HG03571 (cell line): ENCODE data around the gene BMP7.

ENCODE experiments used
- ATAC-seq: cut with Tn5 transposase; IDR thresholded peaks from one replicate; pipeline ENCODE4 v1.9.1; 2021; ENCODE audit not compliant: unreplicated experiment

BMP7 gene

GRCh38 chr20:57131601-57132391, 134.6 kb downstream of the BMP7 start:
- no peak for ATAC-seq

GRCh38 chr20:57131077-57131476, 135.4 kb downstream of the BMP7 start:
- no peak for ATAC-seq

GRCh38 chr20:57130160-57130772, 136.2 kb downstream of the BMP7 start:
- ATAC-seq = no peak

- ATAC-seq = no peak
These were observed 137.1 kb downstream of the BMP7 start for GRCh38 chr20:57129303-57129702.

- no peak for ATAC-seq
These were observed 138.2 kb downstream of the BMP7 start for GRCh38 chr20:57128044-57128757.

GRCh38 chr20:57126481-57127092, 139.9 kb downstream of the BMP7 start:
- no peak for ATAC-seq

GRCh38 chr20:57124800-57125517, 141.5 kb downstream of the BMP7 start:
- ATAC-seq = no peak

GRCh38 chr20:57124366-57124765, 142.1 kb downstream of the BMP7 start:
- no peak for ATAC-seq

GRCh38 chr20:57123504-57123903, 142.9 kb downstream of the BMP7 start:
- ATAC-seq = no peak

GRCh38 chr20:57122536-57123489, 143.6 kb downstream of the BMP7 start:
- no peak for ATAC-seq

- no peak for ATAC-seq
These were observed 147.5 kb downstream of the BMP7 start for GRCh38 chr20:57118964-57119363.
